IMR-90 (cell line): ENCODE results near the gene TMEM126A. TPM values are rescaled to one million over a fixed set of nuclear protein-coding genes. Genes with fewer than 3 reads are reported as not detected.
A peak's percentile ranks its signal among the peaks of the same experiment; 100 is the strongest.

Source experiments
- ATAC-seq: fragments of 200-7000 bp; cut with Tn5 transposase; 2 replicates; pipeline ENCODE4 v1.9.1; 2020; ENCODE audit warnings: low read depth, mild to moderate bottlenecking, moderate library complexity
- BruUV-seq: library from RNA; stranded (reverse); fragments of 400-500 nt; replicated peaks from 2 replicates; lab custom pipeline; 2021; lab: Mats Ljungman, UMichigan
- CTCF ChIA-PET: fragments of 300-600 bp; formaldehyde crosslinking; extraction: SDS; loops from one replicate; lab custom pipeline; 2021; ENCODE audit warnings: antibody characterized with exemption; lab: Yijun Ruan, JAX
- POLR2A ChIA-PET: fragments of 300-600 bp; sonication (Branson Sonifier 250); formaldehyde crosslinking; loops from one replicate; lab custom pipeline; 2022; ENCODE audit warnings: antibody characterized with exemption; ENCODE audit not compliant: unreplicated experiment; lab: Charles Lee
- DNase-seq: peaks from one replicate; pipeline ENCODE4 v3.0.0; 2013
- H2AFZ ChIP-seq: replicated peaks from 2 replicates; pipeline ENCODE3; 2013; ENCODE audit warnings: low read length, mild to moderate bottlenecking; ENCODE audit not compliant: poor library complexity
- H2AK5ac ChIP-seq: 2 replicates; pipeline ENCODE4 v1.6.1; 2013; ENCODE audit warnings: low read depth, low read length, inconsistent platforms
- H2AK9ac ChIP-seq: replicated peaks from 2 replicates; pipeline ENCODE3; 2013; ENCODE audit warnings: mild to moderate bottlenecking, low read depth, low read length, moderate library complexity; ENCODE audit not compliant: poor library complexity
- H2BK120ac ChIP-seq: 2 replicates; pipeline ENCODE4 v1.6.1; 2013; ENCODE audit warnings: low read depth, low read length, inconsistent platforms
- H2BK15ac ChIP-seq: 3 replicates; pipeline ENCODE4 v1.6.1; 2013; ENCODE audit warnings: low read depth, low read length, inconsistent platforms
- H2BK20ac ChIP-seq: 2 replicates; pipeline ENCODE4 v1.6.1; 2013; ENCODE audit warnings: low read depth, mild to moderate bottlenecking, inconsistent platforms, low read length, moderate library complexity
- H2BK5ac ChIP-seq: 2 replicates; pipeline ENCODE4 v1.6.1; 2013; ENCODE audit warnings: mild to moderate bottlenecking, low read depth, low read length, inconsistent platforms; ENCODE audit not compliant: poor library complexity, severe bottlenecking
- H3K14ac ChIP-seq: replicated peaks from 2 replicates; pipeline ENCODE4 v1.6.1; 2013; ENCODE audit warnings: low read depth, low read length, inconsistent platforms
- H3K18ac ChIP-seq: 2 replicates; pipeline ENCODE4 v1.6.1; 2013; ENCODE audit warnings: low read depth, low read length, control low read depth
- H3K23ac ChIP-seq: 2 replicates; pipeline ENCODE4 v1.6.1; 2013; ENCODE audit warnings: low read depth, low read length, inconsistent platforms
- H3K27ac ChIP-seq: 2 replicates; pipeline ENCODE4 v1.5.1; 2013; ENCODE audit warnings: mild to moderate bottlenecking, control low read depth, low read length; ENCODE audit not compliant: insufficient read depth
- H3K27me3 ChIP-seq: 2 replicates; pipeline ENCODE4 v1.6.1; 2013; ENCODE audit warnings: low read length; ENCODE audit not compliant: control insufficient read depth, insufficient read depth
- H3K36me3 ChIP-seq: 2 replicates; pipeline ENCODE4 v1.6.1; 2013; ENCODE audit warnings: low read length, mixed read lengths; ENCODE audit not compliant: control insufficient read depth, insufficient read depth
- H3K4ac ChIP-seq: 2 replicates; pipeline ENCODE4 v1.6.1; 2013; ENCODE audit warnings: low read depth, low read length, inconsistent platforms
- H3K4me1 ChIP-seq: 2 replicates; pipeline ENCODE4 v1.6.1; 2013; ENCODE audit warnings: low read length, mixed read lengths; ENCODE audit not compliant: control insufficient read depth, insufficient read depth
- H3K4me2 ChIP-seq: 2 replicates; pipeline ENCODE4 v1.6.1; 2013; ENCODE audit warnings: low read depth, mild to moderate bottlenecking, control low read depth, low read length, moderate library complexity
- H3K4me3 ChIP-seq: 2 replicates; pipeline ENCODE4 v1.5.1; 2013; ENCODE audit warnings: low read depth, mild to moderate bottlenecking, control low read depth, low read length, moderate library complexity; ENCODE audit not compliant: insufficient read depth
- H3K56ac ChIP-seq: 2 replicates; pipeline ENCODE4 v1.6.1; 2013; ENCODE audit warnings: low read length, inconsistent platforms; ENCODE audit not compliant: insufficient read depth; ENCODE audit errors: extremely low read depth
- H3K79me1 ChIP-seq, 2 experiments: 2 replicates each; pipeline ENCODE4 v1.6.1; 2013; ENCODE audit warnings: low read length in 2 of 2, inconsistent platforms in 1 of 2, low read depth in 1 of 2
- H3K9ac ChIP-seq: 2 replicates; pipeline ENCODE4 v1.6.1; 2013; ENCODE audit warnings: low read depth, low read length, control low read depth
- H3K9me1 ChIP-seq: 2 replicates; pipeline ENCODE4 v1.6.1; 2013; ENCODE audit warnings: low read length, inconsistent platforms; ENCODE audit not compliant: insufficient read depth
- H3K9me3 ChIP-seq: 2 replicates; pipeline ENCODE4 v1.6.1; 2013; ENCODE audit warnings: low read length; ENCODE audit not compliant: control insufficient read depth, insufficient read depth
- H4K20me1 ChIP-seq: 2 replicates; pipeline ENCODE4 v1.6.1; 2013; ENCODE audit warnings: low read length, inconsistent platforms; ENCODE audit not compliant: insufficient read depth
- H4K5ac ChIP-seq: 2 replicates; pipeline ENCODE4 v1.6.1; 2013; ENCODE audit warnings: mild to moderate bottlenecking, low read depth, low read length, control low read depth
- H4K8ac ChIP-seq, 2 experiments: 2 replicates each; pipeline ENCODE4 v1.6.1; 2013; ENCODE audit warnings: low read depth in 2 of 2, low read length in 2 of 2, control low read depth in 1 of 2, inconsistent platforms in 1 of 2
- H4K91ac ChIP-seq: 2 replicates; pipeline ENCODE4 v1.6.1; 2013; ENCODE audit warnings: low read depth, low read length, inconsistent platforms; ENCODE audit not compliant: insufficient read depth
- BHLHE40 ChIP-seq: fragments of 150-350 bp; IDR thresholded peaks from 2 replicates; pipeline ENCODE4 v1.6.1; 2016; ENCODE audit warnings: mild to moderate bottlenecking, low read depth, low read length
- CEBPB ChIP-seq: IDR thresholded peaks from 2 replicates; pipeline ENCODE4 v1.6.1; 2012; ENCODE audit warnings: low read depth, low read length, improper control_type of control experiment
- CHD1 ChIP-seq: IDR thresholded peaks from 2 replicates; pipeline ENCODE4 v1.6.1; 2012; ENCODE audit warnings: low read depth, low read length, improper control_type of control experiment
- FOS ChIP-seq: fragments of 150-350 bp; IDR thresholded peaks from 2 replicates; pipeline ENCODE4 v1.6.1; 2016; ENCODE audit warnings: low read depth, low read length
- MAFK ChIP-seq: IDR thresholded peaks from 2 replicates; pipeline ENCODE4 v1.6.1; 2012; ENCODE audit warnings: low read depth, low read length, improper control_type of control experiment
- MAZ ChIP-seq: IDR thresholded peaks from 2 replicates; pipeline ENCODE4 v1.6.1; 2012; ENCODE audit warnings: low read depth, mild to moderate bottlenecking, low read length, improper control_type of control experiment, moderate library complexity, borderline replicate concordance
- NFE2L2 ChIP-seq: fragments of 150-350 bp; IDR thresholded peaks from 2 replicates; pipeline ENCODE4 v1.6.1; 2016; ENCODE audit warnings: low read depth, mild to moderate bottlenecking, low read length
- POLR2A ChIP-seq: IDR thresholded peaks from 2 replicates; pipeline ENCODE4 v1.6.1; 2012; ENCODE audit warnings: mild to moderate bottlenecking, low read depth, low read length
- RAD21 ChIP-seq: IDR thresholded peaks from 2 replicates; pipeline ENCODE4 v1.6.1; 2012; ENCODE audit warnings: low read length, improper control_type of control experiment
- RCOR1 ChIP-seq: IDR thresholded peaks from 2 replicates; pipeline ENCODE4 v1.6.1; 2012; ENCODE audit warnings: mild to moderate bottlenecking, low read length, improper control_type of control experiment; ENCODE audit not compliant: insufficient replicate concordance
- RFX5 ChIP-seq: IDR thresholded peaks from 2 replicates; pipeline ENCODE4 v1.8.0; 2012; ENCODE audit warnings: low read depth, mild to moderate bottlenecking, low read length, moderate library complexity
- SMC3 ChIP-seq: fragments of 150-350 bp; IDR thresholded peaks from 2 replicates; pipeline ENCODE4 v1.6.1; 2016; ENCODE audit warnings: low read depth, mild to moderate bottlenecking, antibody characterized with exemption, low read length, moderate library complexity
- WGBS, 2 experiments: methylation state at CpG; one replicate each; pipeline versions ENCODE4 v1.1.5 to v1.1.7; 2013; ENCODE audit warnings: missing lambda C conversion rate in 2 of 2; ENCODE audit not compliant: insufficient read length in 1 of 2; ENCODE audit errors: extremely low coverage in 2 of 2; 5-methylcytosine and 5-hydroxymethylcytosine counted together
- dilution Hi-C: fragments of 300-500 bp; cut with HindIII; formaldehyde crosslinking; loops from one replicate; pipeline ENCODE4 v1.14.3; 2018; ENCODE audit warnings: low sequenced_read_pairs; ENCODE audit not compliant: unreplicated experiment
- in situ Hi-C: fragments of 300-500 bp; cut with MboI; formaldehyde crosslinking; loops from 3 replicates; pipeline ENCODE4 v1.14.3; 2019; ENCODE audit warnings: low sequenced_read_pairs, inconsistent platforms, mixed read lengths
- intact Hi-C: fragments of 100-400 bp; cut with micrococcal nuclease; formaldehyde crosslinking; loops from 2 replicates; pipeline ENCODE4 v1.10.0; 2022
- polyA plus RNA-seq, 3 experiments: library from polyadenylated mRNA; depleted of rRNA; stranded (reverse); fragments of >200 nt; gene quantifications; 2 replicates each; pipeline ENCODE4 v1.2.3, GENCODE V29; 2012; ENCODE audit warnings: low replicate concordance in 1 of 3
- total RNA-seq: library from RNA; depleted of rRNA; stranded (reverse); fragments of >200 nt; gene quantifications from 2 replicates; pipeline ENCODE4 v1.2.3, GENCODE V29; 2012
- TF ChIP-seq, protein P1 (sequence below): conservative IDR thresholded peaks from 2 replicates; pipeline ENCODE4 v1.5.1; 2012; ENCODE audit warnings: mild to moderate bottlenecking, low read depth, low read length, improper control_type of control experiment
- TF ChIP-seq, protein P2 (sequence below): fragments of 150-350 bp; IDR thresholded peaks from 2 replicates; pipeline ENCODE4 v1.6.1; 2017; ENCODE audit warnings: mild to moderate bottlenecking, antibody characterized with exemption, low read length, low read depth

The TMEM126A gene
- total and polyA plus RNA-seq, 2 of the 4 experiments (the other 2 are of a cell fraction), result 34.9 to 60.4 TPM

DNA sequence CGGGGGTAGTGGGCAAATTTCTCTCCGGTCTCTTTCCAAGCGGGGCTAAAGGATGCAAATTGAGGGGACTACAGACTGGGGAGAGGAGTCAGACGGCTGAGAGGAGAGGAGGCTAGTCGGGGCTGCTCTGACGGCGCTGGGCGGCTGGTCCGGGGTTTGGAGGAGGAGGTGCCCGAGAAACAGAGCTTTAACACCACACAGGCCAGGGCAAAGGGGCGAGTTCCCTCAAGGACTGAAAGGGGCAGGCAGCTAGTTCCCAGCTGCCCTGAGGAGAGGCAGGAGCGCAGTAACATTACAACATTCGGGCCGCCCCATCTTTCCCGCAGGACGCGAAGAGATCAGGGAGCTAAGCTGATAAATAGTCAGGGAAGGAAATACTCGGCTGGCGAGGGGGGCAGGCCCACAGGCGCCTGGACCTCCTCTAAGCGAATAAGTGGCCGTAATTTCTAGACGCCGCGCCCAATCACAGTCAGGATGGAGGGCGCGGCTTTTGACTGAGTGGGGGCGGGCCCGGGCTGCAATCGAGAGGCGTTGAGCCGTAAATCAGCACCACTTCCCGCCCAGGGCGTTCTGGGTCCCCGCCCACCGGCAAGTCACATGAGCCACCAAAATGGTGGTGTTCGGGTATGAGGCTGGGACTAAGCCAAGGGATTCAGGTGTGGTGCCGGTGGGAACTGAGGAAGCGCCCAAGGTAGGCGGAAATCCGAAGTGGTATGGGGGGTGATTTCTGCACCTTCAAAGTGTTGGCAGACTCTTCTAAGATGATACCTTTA, 19.6 kb upstream of the TMEM126A start, which contains the start of gene TMEM126B:
Gene TMEM126B, plus strand, starts transcription at position 596 of the 773 bp plus-strand sequence. Its CDS starts 15 bp downstream, at position 611.
- DNase-seq (peak; percentile 94), ATAC-seq (peak; percentile 99)
- H2AK5ac ChIP-seq, result 0 out of 2 replicates have a peak within 1 kb of the TSS, but pooled peaks have one; percentile 38
- H2AFZ ChIP-seq, result peak within 1 kb of the TSS; percentile 99
- H3K9ac ChIP-seq, result peak within 1 kb of the TSS; percentile 84
- 1% methylated on average over 11 of the region's 41 CpGs; no CpG with 5 or more reads in 1 of the 2 experiments for WGBS, 2 experiments
- peak within 1 kb of the TSS; percentile 91 for H3K23ac ChIP-seq
- H4K8ac ChIP-seq, result peak within 1 kb of the TSS; percentile 74 to 93
- no peaks in the 10 kb centered on the region for H3K9me1 ChIP-seq
- H3K14ac ChIP-seq, result peak within 1 kb of the TSS; percentile 93
- CTCF ChIA-PET, result no interaction called here
- peak within 1 kb of the TSS; percentile 70 for H2BK120ac ChIP-seq
- H3K27ac ChIP-seq, result peak within 1 kb of the TSS; percentile 86
- H3K9me3 ChIP-seq, result no peaks in the 10 kb centered on the region
- peak within 1 kb of the TSS; percentile 56; the same call in 2 of the 3 replicates for H2BK15ac ChIP-seq
- H2BK20ac ChIP-seq, result peak within 1 kb of the TSS; percentile 1; the same call in 1 of the 2 replicates
- H4K20me1 ChIP-seq, result no peaks in the 10 kb centered on the region
- peak within 1 kb of the TSS; percentile 80 for H4K5ac ChIP-seq
- H3K4me1 ChIP-seq, result peaks cover 2% of the 10 kb centered on the region
- in situ Hi-C loops (no loop called here), intact Hi-C loops (loop anchor here (1.0 to 2.0 kb wide), 2 partner anchors 33 to 37 kb away; partner anchors contain the start of gene CREBZF), dilution Hi-C loops (no loop called here)
- peak within 1 kb of the TSS; percentile 74 for H3K4ac ChIP-seq
- peaks cover 4 to 30% of the 10 kb centered on the region in 2 experiments; a peak in 2 of 4 replicates for H3K79me1 ChIP-seq
- H3K4me3 ChIP-seq, result peak within 1 kb of the TSS; percentile 74
- H3K4me2 ChIP-seq, result peak within 1 kb of the TSS; percentile 90
- H3K18ac ChIP-seq, result peak within 1 kb of the TSS; percentile 64
- peak within 1 kb of the TSS; percentile 80 for H2BK5ac ChIP-seq
- H3K36me3 ChIP-seq, result 0 out of 2 replicates have a peak, but pooled peaks cover 2% of the 10 kb centered on the region
- POLR2A ChIA-PET, result interaction anchor here (0.7 to 1.4 kb wide), 4 partner anchors 11 to 36 kb away, joined by 3 to 16 read pairs (median 4); partner anchors contain the start of gene CREBZF
- no peaks in the 10 kb centered on the region for H3K27me3 ChIP-seq
- H3K56ac ChIP-seq, result peak within 1 kb of the TSS; percentile 92
- H2AK9ac ChIP-seq, result peak within 1 kb of the TSS; percentile 38
- BruUV-seq, result no TSS peak
- peak within 1 kb of the TSS; percentile 76 for H4K91ac ChIP-seq
- TF ChIP-seq RAD21 (no peak), NFE2L2 (no peak), CHD1 (no peak), BHLHE40 (peak; percentile 44; the same call in 1 of the 2 replicates), FOS (no peak), MAZ (peak; percentile 94), MAFK (no peak), RCOR1 (no peak), SMC3 (no peak), POLR2A (peak; percentile 54; the same call in 1 of the 2 replicates), RFX5 (no peak), CEBPB (no peak; the same call in 1 of the 2 replicates)
- TF ChIP-seq, protein P1, sequence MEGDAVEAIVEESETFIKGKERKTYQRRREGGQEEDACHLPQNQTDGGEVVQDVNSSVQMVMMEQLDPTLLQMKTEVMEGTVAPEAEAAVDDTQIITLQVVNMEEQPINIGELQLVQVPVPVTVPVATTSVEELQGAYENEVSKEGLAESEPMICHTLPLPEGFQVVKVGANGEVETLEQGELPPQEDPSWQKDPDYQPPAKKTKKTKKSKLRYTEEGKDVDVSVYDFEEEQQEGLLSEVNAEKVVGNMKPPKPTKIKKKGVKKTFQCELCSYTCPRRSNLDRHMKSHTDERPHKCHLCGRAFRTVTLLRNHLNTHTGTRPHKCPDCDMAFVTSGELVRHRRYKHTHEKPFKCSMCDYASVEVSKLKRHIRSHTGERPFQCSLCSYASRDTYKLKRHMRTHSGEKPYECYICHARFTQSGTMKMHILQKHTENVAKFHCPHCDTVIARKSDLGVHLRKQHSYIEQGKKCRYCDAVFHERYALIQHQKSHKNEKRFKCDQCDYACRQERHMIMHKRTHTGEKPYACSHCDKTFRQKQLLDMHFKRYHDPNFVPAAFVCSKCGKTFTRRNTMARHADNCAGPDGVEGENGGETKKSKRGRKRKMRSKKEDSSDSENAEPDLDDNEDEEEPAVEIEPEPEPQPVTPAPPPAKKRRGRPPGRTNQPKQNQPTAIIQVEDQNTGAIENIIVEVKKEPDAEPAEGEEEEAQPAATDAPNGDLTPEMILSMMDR, result no peak
- TF ChIP-seq, protein P2, sequence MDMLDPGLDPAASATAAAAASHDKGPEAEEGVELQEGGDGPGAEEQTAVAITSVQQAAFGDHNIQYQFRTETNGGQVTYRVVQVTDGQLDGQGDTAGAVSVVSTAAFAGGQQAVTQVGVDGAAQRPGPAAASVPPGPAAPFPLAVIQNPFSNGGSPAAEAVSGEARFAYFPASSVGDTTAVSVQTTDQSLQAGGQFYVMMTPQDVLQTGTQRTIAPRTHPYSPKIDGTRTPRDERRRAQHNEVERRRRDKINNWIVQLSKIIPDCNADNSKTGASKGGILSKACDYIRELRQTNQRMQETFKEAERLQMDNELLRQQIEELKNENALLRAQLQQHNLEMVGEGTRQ, result peak; percentile 91
